BE2C (cell line): ENCODE measurements around the gene STK38L.

Source experiments
- DNase-seq: peaks from one replicate; pipeline ENCODE4 v3.0.0-alpha.2; 2020
- H3K27me3 ChIP-seq: fragments of 250-450 bp; sonication (Bioruptor Pico); 2 replicates; pipeline ENCODE4 v1.5.1; 2020; ENCODE audit warnings: mild to moderate bottlenecking
- H3K36me3 ChIP-seq: fragments of 250-450 bp; sonication (Bioruptor Pico); 2 replicates; pipeline ENCODE4 v1.5.1; 2020; ENCODE audit warnings: mild to moderate bottlenecking
- H3K4me1 ChIP-seq: fragments of 250-450 bp; sonication (Bioruptor Pico); 2 replicates; pipeline ENCODE4 v1.5.1; 2020
- H3K4me3 ChIP-seq: 2 replicates; pipeline ENCODE4 v1.5.1; 2011; ENCODE audit warnings: low read depth, low read length
- H3K9me3 ChIP-seq: fragments of 250-450 bp; sonication (Bioruptor Pico); 2 replicates; pipeline ENCODE4 v1.5.1; 2020
- CTCF ChIP-seq: IDR thresholded peaks from 2 replicates; pipeline ENCODE4 v1.5.1; 2012; ENCODE audit warnings: mild to moderate bottlenecking, low read depth, low read length

Gene STK38L

DNA sequence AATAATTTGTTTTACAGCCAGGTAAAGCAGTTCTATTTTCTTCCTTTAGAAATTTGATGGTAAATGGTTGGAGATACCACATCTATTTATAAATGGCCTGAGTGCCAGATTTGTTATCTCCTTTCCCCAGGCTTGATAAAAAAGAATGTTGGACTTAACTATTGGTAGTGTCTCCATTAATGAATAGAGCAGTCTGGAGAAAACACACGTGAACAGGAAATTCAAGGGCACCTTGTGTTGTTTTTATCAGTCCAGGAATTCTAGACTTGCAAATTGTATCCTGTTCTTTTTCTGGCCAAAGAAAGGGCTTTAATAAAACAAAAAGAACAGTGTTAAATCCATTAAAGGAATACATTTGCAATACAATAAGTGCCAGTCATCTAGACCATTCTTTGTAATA, 47.8 kb downstream of the STK38L start:
- DNase-seq, result no peak
- peaks cover 20% of the 10 kb centered on the region for H3K4me1 ChIP-seq
- no peaks in the 10 kb centered on the region for H3K9me3 ChIP-seq
- no peaks in the 10 kb centered on the region for H3K36me3 ChIP-seq
- TF ChIP-seq CTCF, result no peak
- no peaks in the 10 kb centered on the region for H3K27me3 ChIP-seq
- H3K4me3 ChIP-seq, result no peak overlapping the region

DNA sequence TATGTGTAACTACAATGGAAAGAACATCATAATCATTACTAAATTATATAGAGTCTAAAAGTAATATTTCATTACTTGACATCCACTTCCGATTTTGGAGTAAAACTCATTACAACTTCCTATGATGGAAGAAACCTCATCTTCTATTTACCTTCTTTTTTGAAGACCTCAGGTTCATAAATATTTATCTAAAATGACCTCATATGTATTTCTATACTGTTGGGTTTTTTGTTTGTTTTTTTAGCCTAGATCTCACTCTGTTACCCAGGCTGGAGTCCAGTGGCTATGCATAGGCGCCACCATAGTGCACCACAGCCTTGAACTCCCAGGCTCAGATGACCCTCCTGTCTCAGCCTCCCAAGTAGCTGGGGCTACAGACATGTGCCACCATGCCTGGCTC, 48.6 kb downstream of the STK38L start:
- H3K9me3 ChIP-seq, result no peaks in the 10 kb centered on the region
- TF ChIP-seq CTCF, result no peak
- H3K36me3 ChIP-seq, result peaks cover 2% of the 10 kb centered on the region; the same call in 1 of the 2 replicates
- peaks cover 20% of the 10 kb centered on the region for H3K4me1 ChIP-seq
- H3K27me3 ChIP-seq, result no peaks in the 10 kb centered on the region
- H3K4me3 ChIP-seq, result no peak overlapping the region
- no peak for DNase-seq

- no peak for TF ChIP-seq CTCF
- Histone ChIP-seq H3K9me3 (no peaks in the 10 kb centered on the region), H3K4me1 (peaks cover 20% of the 10 kb centered on the region), H3K36me3 (peaks cover 8% of the 10 kb centered on the region; the same call in 1 of the 2 replicates), H3K4me3 (no peak overlapping the region), H3K27me3 (no peaks in the 10 kb centered on the region)
- DNase-seq, result no peak
Measured at GRCh38 chr12:27293463-27293862, 49.4 kb downstream of the STK38L start.

DNA sequence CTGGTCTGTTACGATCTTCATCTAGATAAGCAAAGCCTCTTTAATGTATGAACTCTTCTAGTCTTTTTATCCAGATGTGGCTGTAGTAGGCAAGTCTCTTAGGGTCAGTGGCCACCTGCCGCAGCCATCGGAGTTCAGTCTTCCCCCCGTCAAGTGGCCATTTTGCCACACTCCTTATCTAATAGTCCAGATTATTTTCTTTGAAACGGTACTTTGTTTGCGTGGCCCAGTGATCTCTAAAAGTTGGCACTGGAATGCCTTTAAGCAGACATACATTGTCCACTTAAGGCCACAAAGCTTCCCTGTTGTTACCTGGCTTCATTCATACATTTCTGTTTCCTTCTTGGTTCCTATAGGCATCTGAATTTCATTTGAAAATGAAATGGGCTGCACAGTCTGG, 52.6 kb downstream of the STK38L start:
- Histone ChIP-seq H3K4me1 (peaks cover 1% of the 10 kb centered on the region; the same call in 1 of the 2 replicates), H3K36me3 (peaks cover 16% of the 10 kb centered on the region; the same call in 1 of the 2 replicates), H3K9me3 (no peaks in the 10 kb centered on the region), H3K4me3 (no peak overlapping the region), H3K27me3 (no peaks in the 10 kb centered on the region)
- no peak for DNase-seq
- no peak for TF ChIP-seq CTCF

DNA sequence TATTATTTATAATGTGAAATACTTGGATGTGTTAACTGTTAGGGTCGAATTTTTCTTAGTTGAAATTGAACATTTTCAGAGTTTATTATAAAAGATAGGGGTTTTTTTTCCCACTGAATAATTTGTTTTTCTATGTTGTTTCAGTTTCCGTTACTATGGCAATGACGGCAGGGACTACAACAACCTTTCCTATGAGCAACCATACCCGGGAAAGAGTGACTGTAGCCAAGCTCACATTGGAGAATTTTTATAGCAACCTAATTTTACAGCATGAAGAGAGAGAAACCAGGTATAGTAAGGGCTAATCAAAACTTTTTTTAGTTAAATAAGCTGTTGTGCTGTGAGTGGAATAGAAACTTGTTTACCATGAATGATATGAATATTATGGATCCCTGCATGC, 53.5 kb downstream of the STK38L start:
- Histone ChIP-seq H3K4me3 (no peak overlapping the region), H3K27me3 (no peaks in the 10 kb centered on the region), H3K4me1 (no peaks in the 10 kb centered on the region), H3K9me3 (no peaks in the 10 kb centered on the region), H3K36me3 (peaks cover 16% of the 10 kb centered on the region; the same call in 1 of the 2 replicates)
- DNase-seq, result no peak
- TF ChIP-seq CTCF, result no peak

GRCh38 chr12:27299102-27299501, 55.0 kb downstream of the STK38L start:
- TF ChIP-seq CTCF, result no peak
- H3K27me3 ChIP-seq, result no peaks in the 10 kb centered on the region
- no peaks in the 10 kb centered on the region for H3K4me1 ChIP-seq
- H3K4me3 ChIP-seq, result no peak overlapping the region
- DNase-seq, result no peak
- no peaks in the 10 kb centered on the region for H3K9me3 ChIP-seq
- peaks cover 16% of the 10 kb centered on the region; the same call in 1 of the 2 replicates for H3K36me3 ChIP-seq
